Breast epithelium (tissue), 4 donors: ENCODE data around the gene ERGIC1. TPM values are rescaled to one million over a fixed set of nuclear protein-coding genes. Genes with fewer than 3 reads are reported as not detected.

Source experiments
- DNase-seq, 2 donors: peaks; one replicate each; pipeline ENCODE4 v3.0.0-alpha.2; 2019; ENCODE audit warnings: low spot score in 2 of 2
- H3K27ac ChIP-seq, 2 donors: fragments of 200-600 bp; sonication (generic) in 1 of 2; one replicate each; pipeline ENCODE4 v1.5.1; 2016 to 2019; ENCODE audit warnings: mild to moderate bottlenecking in 1 of 2
- H3K27me3 ChIP-seq, 2 donors: fragments of 200-600 bp; sonication (generic) in 1 of 2; one replicate each; pipeline versions ENCODE4 v1.5.1 to v1.6.0; 2017 to 2019; ENCODE audit warnings: control low read depth in 1 of 2, mild to moderate bottlenecking in 1 of 2
- H3K36me3 ChIP-seq: fragments of 200-600 bp; one replicate; pipeline ENCODE4 v1.5.1; 2019
- H3K4me1 ChIP-seq, 2 donors: fragments of 200-600 bp; sonication (generic); one replicate each; pipeline ENCODE4 v1.5.1; 2016 to 2019; ENCODE audit warnings: control low read depth in 1 of 2
- H3K4me3 ChIP-seq, 3 donors: fragments of 200-600 bp; sonication (generic); 1 replicate in 2 of 3; 2 replicates in 1 of 3; pipeline ENCODE4 v1.5.1; 2016 to 2019; ENCODE audit warnings: mild to moderate bottlenecking in 3 of 3, moderate library complexity in 2 of 3
- H3K9me3 ChIP-seq, 2 donors: fragments of 200-600 bp; sonication (generic) in 1 of 2; one replicate each; pipeline ENCODE4 v1.5.1; 2016 to 2019; ENCODE audit warnings: control low read depth in 1 of 2
- CTCF ChIP-seq, 3 donors: fragments of 450-650 bp; IDR thresholded peaks; one replicate each; pipeline ENCODE4 v1.5.1; 2016 to 2017; ENCODE audit warnings: antibody characterized with exemption in 3 of 3, mild to moderate bottlenecking in 3 of 3, moderate library complexity in 3 of 3
- POLR2A ChIP-seq: fragments of 450-650 bp; IDR thresholded peaks from one replicate; pipeline ENCODE4 v1.6.1; 2016; ENCODE audit warnings: antibody characterized with exemption, mild to moderate bottlenecking, moderate library complexity
- POLR2AphosphoS5 ChIP-seq, 3 donors: sonication (generic); formaldehyde crosslinking; IDR thresholded peaks; one replicate each; pipeline ENCODE4 v1.6.1; 2017; ENCODE audit warnings: antibody characterized with exemption in 3 of 3
- intact Hi-C: fragments of 100-400 bp; cut with DNase I; formaldehyde crosslinking; loops from one replicate; pipeline ENCODE4 v1.15.1; 2023; ENCODE audit warnings: low total_unique reads
- total RNA-seq, 3 donors: library from RNA; depleted of rRNA; stranded (reverse); fragments of >200 nt; gene quantifications; one replicate each; pipeline ENCODE4 v1.1.0, GENCODE V29; 2016

ERGIC1 gene
- total RNA-seq, 3 donors from 2014 or later, result 86.6 to 139 (median 95.2) TPM

GRCh38 chr5:172905346-172906140, 71.5 kb downstream of the ERGIC1 start:
- Histone ChIP-seq H3K4me1 (peaks cover 0 to 21% of the 10 kb centered on the region in 2 donors), H3K9me3 (no peaks in the 10 kb centered on the region), H3K27ac (peak overlapping the region; percentile 92 to 98), H3K27me3 (no peaks in the 10 kb centered on the region), H3K36me3 (no peaks in the 10 kb centered on the region), H3K4me3 (no peak overlapping the region)
- intact Hi-C loops, result loop anchor here (10.0 kb wide), 1 partner anchor 131 kb away; the partner anchor contains the start of gene DUSP1
- TF ChIP-seq POLR2A (no peak), CTCF (IDR thresholded peaks at IDR 0.05) (no peak)
- DNase-seq, result no peak

DNA sequence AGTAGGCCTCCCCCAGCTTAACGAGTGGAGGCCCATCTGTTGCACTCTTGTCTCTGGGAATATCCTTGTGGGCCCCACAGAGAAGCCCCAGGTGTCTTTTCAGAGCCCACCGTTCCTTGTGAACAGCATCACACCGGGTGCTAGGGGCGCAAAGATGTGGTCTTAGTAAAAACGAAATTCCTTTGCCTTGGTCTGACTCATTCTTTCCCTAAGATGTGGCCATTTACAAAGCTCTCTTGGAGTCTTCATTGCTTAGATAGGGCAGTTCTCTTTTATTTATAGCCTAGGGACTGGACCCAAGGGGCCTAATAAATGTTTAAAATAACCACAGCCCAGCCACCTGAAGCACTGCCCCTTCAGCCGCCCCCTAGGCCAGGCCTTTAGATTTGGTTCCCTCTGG, 72.4 kb downstream of the ERGIC1 start:
- H3K4me1 ChIP-seq, result peaks cover 0 to 21% of the 10 kb centered on the region in 2 donors
- TF ChIP-seq POLR2A (no peak), POLR2AphosphoS5 (IDR thresholded peaks at IDR 0.05) (no peak), CTCF (IDR thresholded peaks at IDR 0.05) (no peak)

DNA sequence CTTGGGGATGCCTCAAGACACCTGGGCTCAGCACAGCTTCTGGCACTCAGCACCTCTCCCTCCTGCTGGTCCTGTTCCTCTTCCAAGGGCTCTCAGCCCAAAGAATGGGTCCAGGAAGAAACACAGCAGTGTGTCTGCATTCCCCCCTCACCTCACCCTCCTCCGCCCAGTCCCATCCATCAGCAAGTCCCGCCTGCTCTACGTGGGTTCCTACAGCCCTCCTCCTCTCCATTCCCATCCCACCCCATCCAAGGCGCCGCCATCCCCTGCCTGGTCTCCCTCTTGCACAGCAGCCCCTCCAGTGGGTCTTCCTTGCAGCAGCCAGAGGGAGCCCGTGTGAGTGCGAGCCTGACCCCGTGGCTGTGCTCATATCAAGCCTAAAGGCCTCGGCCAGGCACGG, 72.8 kb downstream of the ERGIC1 start:
- H3K36me3 ChIP-seq, result no peaks in the 10 kb centered on the region
- peaks cover 0 to 21% of the 10 kb centered on the region in 2 donors for H3K4me1 ChIP-seq
- intact Hi-C loops, result loop anchor here (10.0 kb wide), 1 partner anchor 132 kb away; the partner anchor contains the start of gene DUSP1
- TF ChIP-seq POLR2A, result no peak
- TF ChIP-seq POLR2AphosphoS5 (IDR thresholded peaks at IDR 0.05), result no peak
- no peak for TF ChIP-seq CTCF (IDR thresholded peaks at IDR 0.05)
- H3K27ac ChIP-seq, result peak overlapping the region; percentile 5 to 98
- no peaks in the 10 kb centered on the region for H3K9me3 ChIP-seq
- no peaks in the 10 kb centered on the region for H3K27me3 ChIP-seq
- no peak for DNase-seq
- H3K4me3 ChIP-seq, result no peak overlapping the region

More for the DNA sequence above, 72.4 kb downstream of the ERGIC1 start:
- H3K4me3 ChIP-seq, result no peak overlapping the region
- no peaks in the 10 kb centered on the region for H3K9me3 ChIP-seq
- intact Hi-C loops, result loop anchor here (10.0 kb wide), 1 partner anchor 132 kb away; the partner anchor contains the start of gene DUSP1
- no peak for DNase-seq
- no peaks in the 10 kb centered on the region for H3K27me3 ChIP-seq
- H3K36me3 ChIP-seq, result no peaks in the 10 kb centered on the region
- peak overlapping the region; percentile 92 to 98 for H3K27ac ChIP-seq

- intact Hi-C loops, result loop anchor here (10.0 kb wide), 1 partner anchor 133 kb away; the partner anchor contains the start of gene DUSP1
- TF ChIP-seq CTCF (IDR thresholded peaks at IDR 0.05) (no peak), POLR2A (no peak), POLR2AphosphoS5 (IDR thresholded peaks at IDR 0.05) (no peak)
- H3K36me3 ChIP-seq, result no peaks in the 10 kb centered on the region
- no peak overlapping the region for H3K4me3 ChIP-seq
- DNase-seq, result no peak
- peaks cover 0 to 21% of the 10 kb centered on the region in 2 donors for H3K4me1 ChIP-seq
- H3K9me3 ChIP-seq, result no peaks in the 10 kb centered on the region
- H3K27ac ChIP-seq, result no peak overlapping the region
- H3K27me3 ChIP-seq, result no peaks in the 10 kb centered on the region
Measured at GRCh38 chr5:172907657-172908056, 73.6 kb downstream of the ERGIC1 start.

DNA sequence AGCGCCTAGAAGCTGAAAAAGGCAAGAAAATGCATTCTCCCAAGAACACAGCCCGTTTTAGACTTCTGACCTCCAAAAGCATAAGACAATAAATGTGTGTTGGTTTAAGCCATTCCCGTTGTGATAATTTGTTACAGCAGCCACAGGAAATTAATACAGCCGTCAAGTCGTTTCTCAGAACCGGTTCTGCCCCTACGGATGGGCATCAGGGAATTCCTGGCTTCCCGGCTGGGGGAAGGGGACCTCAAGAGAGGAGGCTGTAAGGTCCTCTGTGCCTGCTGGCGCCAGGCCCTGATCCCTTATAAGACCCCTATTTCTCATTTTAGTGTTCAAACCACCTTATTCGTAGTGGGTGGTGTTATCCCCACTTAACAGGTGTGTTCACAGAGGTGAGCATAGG, 74.6 kb downstream of the ERGIC1 start:
- intact Hi-C loops, result loop anchor here (10.0 kb wide), 1 partner anchor 134 kb away; the partner anchor contains the start of gene DUSP1
- Histone ChIP-seq H3K27me3 (no peaks in the 10 kb centered on the region), H3K4me3 (no peak overlapping the region), H3K9me3 (no peaks in the 10 kb centered on the region), H3K27ac (no peak overlapping the region), H3K36me3 (no peaks in the 10 kb centered on the region), H3K4me1 (peaks cover 0 to 16% of the 10 kb centered on the region in 2 donors)
- TF ChIP-seq POLR2A, result no peak
- TF ChIP-seq POLR2AphosphoS5 (IDR thresholded peaks at IDR 0.05), result no peak
- no peak for TF ChIP-seq CTCF (IDR thresholded peaks at IDR 0.05)
- DNase-seq, result no peak
